Hematopoietic multipotent progenitor cell treated with erythropoietin and hydrocortisone succinate and interleukin-3 and kit ligand, for 6 days (in vitro differentiated cells): ENCODE results near the gene HSF4.
A peak's percentile ranks its signal among the peaks of the same experiment; 100 is the strongest.

Experiments
- DNase-seq: peaks from one replicate; pipeline ENCODE4 v3.0.0-alpha.2; 2015

The HSF4 gene

DNA sequence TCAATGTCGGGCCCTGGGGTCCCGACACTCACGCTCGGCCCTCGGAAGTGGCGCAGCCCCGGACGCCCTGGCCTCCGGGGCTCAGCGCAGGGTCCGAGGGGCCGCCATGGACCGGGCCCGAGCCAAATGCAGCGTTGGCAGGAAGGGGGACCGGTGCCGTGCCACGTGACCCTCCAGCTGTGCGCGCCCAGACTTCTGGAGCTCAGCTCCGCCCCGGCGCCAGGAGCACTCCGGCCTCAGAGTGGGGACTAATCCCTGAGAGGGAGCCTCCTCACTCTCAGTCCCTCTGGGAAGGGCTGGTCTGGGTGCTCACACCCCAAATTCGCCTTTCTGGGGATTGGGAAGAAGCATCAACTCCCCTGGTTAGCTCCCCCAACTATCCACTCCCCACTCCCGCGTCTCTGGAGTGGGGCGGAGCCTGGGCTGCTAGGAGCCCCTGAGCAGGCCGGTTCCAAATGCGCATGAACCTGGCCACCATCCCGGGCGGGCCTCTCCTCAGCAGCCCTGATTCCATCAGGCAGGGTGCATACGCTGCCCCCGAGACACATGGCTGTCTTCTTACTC is 13.6 kb upstream of the HSF4 start, which contains the start of gene B3GNT9:
TSS of gene B3GNT9 (minus strand) at position 166 of the 564 bp plus-strand sequence. CDS start 513 bp downstream, outside the sequence.
- peak; percentile 63 for DNase-seq

GRCh38 chr16:67151431-67152097 is 13.0 kb upstream of the HSF4 start:
- peak; percentile 49 for DNase-seq

- no peak for DNase-seq
Observed at GRCh38 chr16:67154578-67155294, 9.8 kb upstream of the HSF4 start.

- DNase-seq: peak; percentile 82
Observed at GRCh38 chr16:67155295-67156142, 9.0 kb upstream of the HSF4 start.

DNA sequence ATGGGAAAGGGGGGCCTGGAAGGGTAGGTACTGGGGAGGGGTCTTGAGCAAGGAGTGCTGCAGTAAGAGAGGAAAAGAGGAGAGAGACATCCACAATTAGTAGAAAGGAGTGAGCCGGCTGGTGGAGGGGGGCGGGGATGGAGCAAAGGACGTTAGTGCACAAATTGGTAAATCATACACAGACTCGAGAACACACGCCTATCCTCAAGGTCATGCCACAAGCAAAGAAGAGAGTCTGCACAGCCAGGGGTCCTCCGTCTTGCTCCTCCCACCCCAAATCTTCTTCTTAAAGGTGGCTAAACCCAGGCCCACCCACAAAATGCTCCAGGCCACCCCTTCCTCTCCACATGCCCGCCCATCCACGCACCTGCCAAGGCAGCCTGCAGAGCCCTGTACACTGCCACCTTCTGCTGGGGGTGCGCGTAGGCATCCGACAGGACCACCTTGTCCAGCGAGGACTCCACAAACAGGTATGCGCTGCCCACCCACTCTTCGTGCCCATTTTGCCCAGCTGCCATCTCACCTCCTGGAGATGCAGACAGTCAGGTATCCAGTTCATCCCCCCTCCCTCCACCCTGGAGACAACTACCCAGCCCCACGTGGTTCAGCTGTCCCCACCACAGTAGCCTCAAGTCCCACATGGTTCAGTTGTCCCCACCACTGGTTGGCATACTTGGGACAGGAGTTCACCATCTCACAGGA is 8.3 kb upstream of the HSF4 start:
- no peak for DNase-seq

DNA sequence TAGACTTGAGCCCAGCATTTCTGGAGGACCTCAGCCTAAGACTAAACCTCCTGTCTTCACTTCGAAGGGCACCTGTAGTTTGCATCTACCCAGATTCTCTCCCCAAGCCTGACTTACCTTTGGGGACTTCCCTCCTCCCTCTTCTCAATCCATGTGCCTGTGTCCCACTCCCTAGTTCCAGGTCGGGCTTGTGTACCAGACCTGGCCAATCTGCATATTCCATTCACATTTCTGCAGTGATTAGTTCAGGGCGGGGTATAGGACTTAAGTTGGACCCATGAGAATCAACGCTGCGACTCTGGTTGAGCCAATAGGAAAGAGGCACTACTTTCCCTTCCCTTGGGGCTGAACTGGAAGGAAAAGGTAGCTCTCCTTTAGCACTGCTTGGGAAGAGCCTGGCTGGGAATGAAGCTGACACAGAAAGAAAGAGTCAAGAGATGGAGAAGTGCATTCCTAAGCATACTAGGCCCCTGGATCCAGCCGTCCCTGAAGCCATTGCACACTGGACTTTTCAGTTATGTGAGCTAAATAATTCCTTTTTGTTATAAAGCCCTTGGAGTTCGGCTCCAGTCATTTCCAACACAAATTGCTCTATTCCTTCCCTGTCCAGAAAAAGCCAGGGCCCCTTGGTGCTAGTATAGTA is 7.3 kb upstream of the HSF4 start:
- no peak for DNase-seq

GRCh38 chr16:67157892-67158635 is 6.5 kb upstream of the HSF4 start:
- no peak for DNase-seq

- peak; percentile 68 for DNase-seq
Observed at GRCh38 chr16:67158637-67159600, 5.6 kb upstream of the HSF4 start.

GRCh38 chr16:67161595-67162058 is 2.9 kb upstream of the HSF4 start:
- no peak for DNase-seq

- DNase-seq: peak; percentile 61
Observed at GRCh38 chr16:67162506-67163163, 1.9 kb upstream of the HSF4 start.

- peak; percentile 62 for DNase-seq
Observed at GRCh38 chr16:67163164-67163998, 1.2 kb upstream of the HSF4 start.

- no peak for DNase-seq
Observed at GRCh38 chr16:67163999-67164558, 466 bp upstream of the HSF4 start.

- DNase-seq: peak; percentile 41
Observed at GRCh38 chr16:67165121-67166078, 855 bp downstream of the HSF4 start.

GRCh38 chr16:67166110-67166547 is 1.6 kb downstream of the HSF4 start:
- DNase-seq: no peak

DNA sequence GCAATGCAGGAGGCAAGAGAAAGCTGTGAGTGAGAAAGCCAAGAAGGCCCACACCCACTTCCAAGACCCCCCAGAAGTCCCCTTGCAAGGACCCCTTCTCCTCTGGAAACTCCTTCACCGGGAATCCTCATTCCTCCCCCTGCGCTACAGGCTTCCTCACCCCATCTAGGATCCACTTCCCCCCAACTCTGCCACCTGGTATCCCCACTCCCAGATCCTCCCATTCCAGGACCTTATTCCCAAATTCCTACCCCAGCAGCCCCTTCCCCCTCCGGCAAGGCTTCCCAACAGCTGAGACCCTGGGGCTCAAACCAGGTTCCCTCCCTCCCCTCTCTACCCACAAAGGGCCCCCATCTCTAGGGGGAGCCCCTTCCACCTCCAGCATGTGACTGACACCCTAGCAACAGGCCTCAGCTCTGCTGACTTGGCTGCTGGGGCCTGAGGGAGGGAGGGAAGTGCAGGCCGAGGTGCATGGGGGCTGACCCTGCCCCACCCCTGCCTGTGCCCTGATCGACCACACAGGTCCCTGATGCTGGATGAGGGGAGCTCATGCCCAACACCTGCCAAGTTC is 2.1 kb downstream of the HSF4 start:
- no peak for DNase-seq

- no peak for DNase-seq
Observed at GRCh38 chr16:67167588-67167987, 3.0 kb downstream of the HSF4 start.
